ENCODE results near the gene IL6. TPM values are rescaled to one million over a fixed set of nuclear protein-coding genes. Genes with fewer than 3 reads are reported as not detected.

The IL6 gene
- total RNA-seq (2022; extraction: Qiagen RNA extraction): 0.80 to 1.9 TPM (median 1.1 TPM) in 5 replicates

GRCh38 chr7:22726907-22727713, at the start of gene IL6:
Gene IL6, plus strand, starts transcription at chr7:22727200. Its CDS starts 63 bp downstream, at chr7:22727263.

Other genes with a start within 250 kb of the IL6 start
- gene STEAP1B, start 227.0 kb upstream of the IL6 start, total RNA-seq (2022; extraction: Qiagen RNA extraction): 0.07 to 0.21 TPM (median 0.13 TPM) in 5 replicates
- 439 to 977 TPM (median 470 TPM) in 5 replicates for gene TOMM7, start 95.6 kb downstream of the IL6 start, total RNA-seq (2022; extraction: Qiagen RNA extraction)

Data from A549 treated with Hydrocortisone at 1 μM for 4 hours (cell line).